Measurements from ENCODE around the gene ATP2A3.

- TF ChIP-seq GATA2 (IDR thresholded peaks at IDR 0.05; ENCODE audit: low read depth, low read length) (no peak), GATA3 (IDR thresholded peaks at IDR 0.05; ENCODE audit: low read depth, low read length) (no peak)
These were observed 21.6 kb upstream of the ATP2A3 start for GRCh38 chr17:3985846-3986245.
